ENCODE results near the gene MEIS2. TPM values are rescaled to one million over a fixed set of nuclear protein-coding genes. Genes with fewer than 3 reads are reported as not detected.

The MEIS2 gene
- polyA plus RNA-seq, 4 donors, result 123 to 164 (median 145) TPM

DNA sequence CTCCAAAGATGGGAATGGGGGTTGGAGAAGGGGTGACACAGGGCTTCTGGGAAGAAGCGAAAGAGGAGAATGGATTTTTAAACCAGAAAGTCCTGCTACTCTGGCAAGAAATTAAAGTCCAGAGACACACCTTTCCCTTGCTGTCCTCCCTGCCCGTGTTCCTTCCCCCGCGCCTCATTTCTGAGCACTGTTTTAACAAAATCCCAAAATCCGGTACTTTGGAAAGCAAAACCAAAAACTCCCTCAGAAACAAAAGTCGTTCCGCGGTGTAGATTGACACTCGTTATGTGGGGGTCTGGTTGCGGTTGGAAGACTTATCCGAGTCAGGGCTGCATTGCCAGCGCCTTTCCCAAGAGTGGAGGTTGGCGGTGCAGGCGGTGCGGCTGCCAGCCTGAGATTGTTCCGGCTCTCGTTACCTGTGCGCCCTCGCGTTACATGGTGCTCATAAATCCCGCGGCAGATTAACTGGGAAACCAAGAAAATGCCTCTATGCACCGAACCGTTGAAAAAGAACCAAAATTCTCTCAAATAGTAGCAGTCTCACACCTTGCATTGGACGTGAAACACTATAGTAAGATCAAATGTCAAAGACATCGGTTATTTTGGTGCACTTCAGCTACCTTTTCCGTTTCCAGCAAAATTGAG is 217.7 kb downstream of the MEIS2 start:
- no peak for DNase-seq (ENCODE audit: low read depth in 4 of 4, low spot score in 3 of 4)

- no peak for DNase-seq (ENCODE audit: low read depth in 4 of 4, low spot score in 3 of 4)
Observed at GRCh38 chr15:36882056-36882455, 218.3 kb downstream of the MEIS2 start.

DNA sequence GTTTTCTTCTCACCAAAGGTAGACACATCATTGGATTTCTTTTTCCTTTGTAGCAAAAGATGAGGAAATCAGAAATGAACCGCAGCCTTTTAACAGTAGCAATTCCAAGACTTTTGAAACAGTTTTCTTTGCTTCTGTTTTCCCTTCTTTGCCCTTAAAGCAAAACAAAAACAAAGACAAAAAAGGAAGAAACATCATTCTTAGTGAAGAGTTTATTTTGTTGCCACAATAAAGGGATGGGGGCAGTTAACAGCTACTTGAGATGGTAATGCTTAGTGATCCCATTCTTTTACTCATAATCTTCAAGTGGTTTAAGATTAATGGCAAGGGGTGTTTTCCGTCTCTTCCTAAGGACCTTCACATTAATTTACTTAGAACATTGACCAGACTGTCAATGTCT is 218.8 kb downstream of the MEIS2 start:
- DNase-seq (ENCODE audit: low read depth in 4 of 4, low spot score in 3 of 4), result no peak

DNA sequence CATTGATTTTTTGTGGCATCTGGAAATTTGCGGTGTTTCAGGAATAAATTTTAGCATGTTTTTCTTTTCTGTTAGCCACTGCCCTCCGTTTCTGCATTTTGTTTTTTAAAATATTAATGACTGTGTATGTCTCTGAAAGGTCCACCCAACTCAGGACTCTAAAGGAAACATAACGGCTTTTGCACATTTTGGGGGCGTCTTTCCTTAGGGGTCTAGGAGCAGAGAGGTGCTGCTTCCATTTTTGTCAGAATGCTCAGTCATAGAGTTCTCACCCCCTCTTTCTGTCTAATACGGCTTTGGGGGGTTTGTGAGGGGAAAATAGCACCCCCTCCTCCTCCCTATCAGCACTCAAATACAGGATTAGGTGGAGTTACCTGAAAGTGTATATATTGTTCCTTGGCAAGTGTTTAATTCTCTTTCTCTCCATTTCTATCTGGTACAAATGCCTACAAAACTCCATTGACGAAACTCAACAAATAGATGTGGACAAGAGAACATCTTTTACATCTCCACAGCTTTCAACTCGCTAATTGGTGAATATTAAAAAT is 219.4 kb downstream of the MEIS2 start:
- no peak for DNase-seq (ENCODE audit: low read depth in 4 of 4, low spot score in 3 of 4)

DNA sequence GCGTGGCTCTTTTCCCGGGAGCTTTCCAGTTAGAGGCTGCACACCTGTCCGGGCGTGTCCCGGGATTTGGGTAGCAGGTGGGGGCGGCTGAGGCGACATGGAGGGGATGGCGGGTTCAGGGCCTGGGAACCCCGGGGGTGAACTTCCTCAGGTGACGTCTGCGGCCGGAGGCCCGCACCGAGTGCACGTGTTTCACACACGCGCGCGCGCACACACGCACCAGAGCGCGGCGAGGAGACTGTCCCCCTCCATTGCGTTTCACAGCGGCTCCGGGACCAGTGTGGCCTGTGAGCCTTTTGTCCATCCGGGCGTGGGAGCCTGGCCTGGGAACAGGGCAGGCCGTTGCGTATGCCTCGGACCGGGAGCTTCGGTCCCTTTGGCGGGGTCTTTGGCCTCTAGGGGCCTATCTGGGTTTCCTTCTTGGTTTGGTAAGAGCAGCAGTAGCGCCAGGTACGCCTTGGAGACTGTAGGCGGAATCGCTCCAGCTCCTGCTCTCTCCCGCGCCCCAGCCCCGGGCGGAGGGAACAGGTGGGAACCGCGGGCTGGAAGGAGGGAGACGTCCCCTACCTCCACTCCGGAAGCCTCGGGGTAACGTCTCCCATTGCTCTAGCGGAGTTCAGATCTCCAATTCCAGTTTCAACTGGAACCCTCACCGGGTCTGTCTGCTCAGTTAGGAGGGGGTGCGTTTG is 220.0 kb downstream of the MEIS2 start:
- DNase-seq (ENCODE audit: low read depth in 4 of 4, low spot score in 3 of 4), result no peak

DNA sequence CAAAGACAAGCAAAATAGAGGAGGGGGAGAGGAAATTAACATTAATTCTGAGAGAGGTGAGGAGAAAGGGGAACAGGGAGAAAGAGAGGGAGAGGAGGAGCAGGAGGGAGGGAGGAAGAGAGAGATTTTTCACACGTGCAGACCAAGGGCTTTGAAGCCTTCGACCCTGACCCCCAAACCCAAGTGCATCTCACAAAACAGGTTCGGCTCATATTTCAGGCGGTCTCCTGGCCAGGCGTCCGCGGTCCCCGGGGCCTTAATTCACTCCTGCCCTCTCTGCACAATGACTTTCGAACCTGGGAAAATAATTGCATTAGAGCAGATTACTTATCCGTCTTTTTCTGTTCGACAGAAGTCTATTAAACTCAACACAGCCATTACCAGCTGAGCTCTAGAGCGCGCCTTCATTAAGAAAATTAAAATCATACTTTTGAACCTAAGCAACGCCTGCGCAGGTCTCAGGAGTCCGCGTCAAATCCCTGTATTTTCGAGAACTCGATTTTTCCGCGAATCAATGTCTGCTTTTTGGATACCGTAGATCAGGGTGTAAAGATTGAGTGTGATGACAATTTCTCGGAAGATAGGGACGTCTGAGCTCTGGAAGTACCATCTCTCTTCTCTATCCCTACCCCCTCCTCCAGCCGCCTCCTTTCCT is 220.7 kb downstream of the MEIS2 start:
- no peak for DNase-seq (ENCODE audit: low read depth in 4 of 4, low spot score in 3 of 4)

GRCh38 chr15:36878684-36879262 is 221.6 kb downstream of the MEIS2 start:
- no peak for DNase-seq (ENCODE audit: low read depth in 4 of 4, low spot score in 3 of 4)

GRCh38 chr15:36877796-36878683 is 222.3 kb downstream of the MEIS2 start:
- DNase-seq (ENCODE audit: low read depth in 4 of 4, low spot score in 3 of 4), result no peak

GRCh38 chr15:36877294-36877693 is 223.1 kb downstream of the MEIS2 start:
- DNase-seq (ENCODE audit: low read depth in 4 of 4, low spot score in 3 of 4), result no peak

- DNase-seq (ENCODE audit: low read depth in 4 of 4, low spot score in 3 of 4), result no peak
Observed at GRCh38 chr15:36875740-36876334, 224.5 kb downstream of the MEIS2 start.

DNA sequence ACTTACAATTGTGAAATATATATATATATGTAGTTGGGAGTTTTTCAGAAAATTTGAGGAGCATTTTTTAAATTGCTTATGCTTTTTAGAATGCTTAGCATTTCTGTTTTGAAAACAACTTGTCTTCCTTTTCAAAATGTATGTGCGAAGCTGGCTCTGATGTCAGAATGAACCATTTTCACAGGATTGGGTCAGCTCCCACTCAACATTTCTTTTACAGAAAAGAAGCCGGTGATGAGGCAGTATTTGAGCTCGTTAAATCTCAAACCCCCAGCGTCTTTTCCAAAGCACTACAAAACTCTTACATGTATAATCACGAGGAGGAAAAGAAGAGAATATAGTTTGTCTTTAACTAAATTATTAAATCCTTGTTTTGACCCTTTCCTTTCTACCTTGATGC is 225.4 kb downstream of the MEIS2 start:
- no peak for DNase-seq (ENCODE audit: low read depth in 4 of 4, low spot score in 3 of 4)

DNA sequence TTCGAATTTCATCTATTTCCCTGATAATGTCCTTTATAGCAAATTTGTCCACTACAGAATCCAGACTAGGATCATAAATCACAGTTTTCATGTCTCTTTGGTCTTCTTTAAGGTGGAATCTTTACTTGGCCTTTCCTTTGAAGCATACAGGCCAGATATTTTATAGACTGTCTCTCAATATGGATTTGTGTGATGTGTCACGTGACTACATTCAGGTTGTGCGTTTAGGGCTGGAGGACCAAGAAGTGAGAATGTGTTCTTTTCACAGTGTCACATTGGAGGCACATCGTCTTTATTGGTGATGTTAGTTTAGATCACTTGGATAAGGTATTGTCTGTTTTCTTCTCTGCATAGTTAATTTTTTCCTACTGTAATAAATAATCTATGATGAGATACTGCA is 232.9 kb downstream of the MEIS2 start:
- no peak for DNase-seq (ENCODE audit: low read depth in 4 of 4, low spot score in 3 of 4)

GRCh38 chr15:36866896-36867295 is 233.5 kb downstream of the MEIS2 start:
- DNase-seq (ENCODE audit: low read depth in 4 of 4, low spot score in 3 of 4), result no peak

DNA sequence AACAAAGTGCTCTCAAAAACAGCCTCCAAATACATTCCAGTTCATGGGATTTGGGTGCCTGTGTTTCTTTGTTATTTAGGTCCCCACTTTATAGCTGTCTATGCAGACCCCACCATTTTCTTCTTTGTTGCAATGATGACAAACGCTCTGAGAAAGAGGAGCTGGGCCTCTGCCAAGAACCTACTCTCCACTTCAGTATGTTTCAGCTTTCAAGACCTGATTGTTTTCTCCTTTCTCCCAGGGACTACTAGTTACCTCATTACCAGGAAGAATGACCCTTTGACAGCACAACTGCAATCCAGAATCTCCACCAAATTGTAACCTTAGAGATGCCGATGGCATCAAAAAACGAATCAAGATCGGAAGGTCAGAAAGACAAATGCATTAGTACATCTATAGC is 236.8 kb downstream of the MEIS2 start:
- no peak for DNase-seq (ENCODE audit: low read depth in 4 of 4, low spot score in 3 of 4)

DNA sequence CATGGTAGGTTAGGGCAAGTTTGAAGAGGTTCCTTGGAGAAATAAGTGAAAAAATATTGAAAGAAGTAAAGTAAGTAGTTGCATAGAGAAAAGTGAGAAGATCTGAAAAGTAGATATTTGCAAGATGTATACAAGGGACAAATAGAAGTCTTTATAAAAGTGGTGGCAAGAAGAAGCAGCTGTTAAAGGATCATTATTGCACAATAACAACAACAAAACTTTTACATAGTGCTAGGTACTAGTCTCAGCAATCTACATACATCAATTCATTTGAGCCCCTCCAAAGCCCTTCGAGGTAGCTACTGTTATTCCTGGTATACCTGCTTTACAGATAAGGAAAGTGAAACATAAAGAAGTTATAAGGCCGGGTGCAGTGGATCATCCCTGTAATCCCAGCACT is 239.6 kb downstream of the MEIS2 start:
- no peak for DNase-seq (ENCODE audit: low read depth in 4 of 4, low spot score in 3 of 4)

DNA sequence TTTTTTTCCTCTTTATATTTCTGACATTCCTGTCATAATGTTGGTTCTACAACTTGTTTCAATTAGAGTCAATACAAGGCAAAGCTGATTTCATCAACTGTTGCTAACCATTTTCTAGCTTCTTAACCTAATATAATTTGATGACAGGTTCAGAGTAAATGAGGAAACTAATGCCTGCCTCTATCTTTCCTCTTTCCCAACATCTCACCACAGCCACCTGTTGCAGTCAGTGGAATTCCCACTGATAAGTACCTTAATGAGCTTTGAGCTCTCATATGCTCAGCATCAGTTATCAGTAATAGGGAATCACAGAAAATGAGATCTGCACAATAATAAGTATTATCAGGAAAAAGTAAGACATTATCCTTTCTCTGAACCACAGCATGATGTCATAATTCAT is 241.9 kb downstream of the MEIS2 start:
- DNase-seq (ENCODE audit: low read depth in 4 of 4, low spot score in 3 of 4), result no peak

GRCh38 chr15:36856339-36856973 is 243.9 kb downstream of the MEIS2 start:
- no peak for DNase-seq (ENCODE audit: low read depth in 4 of 4, low spot score in 3 of 4)

GRCh38 chr15:36850864-36851263 is 249.5 kb downstream of the MEIS2 start:
- no peak for DNase-seq (ENCODE audit: low read depth in 4 of 4, low spot score in 3 of 4)

DNA sequence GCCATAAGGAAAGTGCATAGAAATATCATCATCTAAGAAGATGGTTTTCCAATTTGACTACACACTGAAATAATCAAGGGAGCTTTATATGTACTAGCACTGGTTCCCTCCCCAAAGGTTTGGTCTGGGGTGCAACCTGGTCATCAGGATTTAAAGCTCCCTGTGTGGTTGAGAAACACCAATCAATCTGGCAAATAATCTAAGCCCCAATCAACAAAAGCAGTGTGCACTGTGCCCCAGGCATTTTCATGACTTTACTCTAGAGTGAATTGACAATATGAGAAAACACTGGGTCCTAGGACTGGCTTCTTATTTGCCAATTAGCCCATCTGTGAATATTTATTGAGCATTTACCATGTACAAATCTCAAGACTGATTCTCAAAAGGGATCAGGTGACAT is 255.1 kb downstream of the MEIS2 start:
- no peak for DNase-seq (ENCODE audit: low read depth in 4 of 4, low spot score in 3 of 4)

Measured in right renal pelvis (tissue), 4 donors.